Astrocyte (in vitro differentiated cells and primary cell): ENCODE data around the gene SPTLC3. TPM values are rescaled to one million over a fixed set of nuclear protein-coding genes. Genes with fewer than 3 reads are reported as not detected.

Source experiments
- DNase-seq: peaks from one replicate; pipeline ENCODE4 v3.0.0-alpha.2; 2010; ENCODE audit warnings: low read depth
- FAIRE-seq: peaks from 2 replicates; lab custom pipeline; 2011; peaks lifted over from hg19 to GRCh38; lab: Jason Lieb, UNC
- H2AFZ ChIP-seq: 2 replicates; pipeline ENCODE4 v1.6.0; 2012; ENCODE audit warnings: low read depth, low read length, inconsistent platforms
- H3K27ac ChIP-seq: 2 replicates; pipeline ENCODE4 v1.5.1; 2011; ENCODE audit warnings: low read depth, low read length, inconsistent platforms
- H3K27me3 ChIP-seq: 2 replicates; pipeline ENCODE4 v1.6.0; 2011; ENCODE audit warnings: low read length, inconsistent platforms; ENCODE audit not compliant: insufficient read depth
- H3K36me3 ChIP-seq: 2 replicates; pipeline ENCODE4 v1.5.1; 2011; ENCODE audit warnings: low read length, inconsistent platforms; ENCODE audit not compliant: insufficient read depth
- H3K4me1 ChIP-seq: 2 replicates; pipeline ENCODE4 v1.5.1; 2011; ENCODE audit warnings: low read length, inconsistent platforms; ENCODE audit not compliant: insufficient read depth
- H3K4me2 ChIP-seq: 2 replicates; pipeline ENCODE4 v1.6.0; 2012; ENCODE audit warnings: low read length, inconsistent platforms
- H3K4me3 ChIP-seq: 2 replicates; pipeline ENCODE4 v1.5.1; 2011; ENCODE audit warnings: low read depth, mild to moderate bottlenecking, low read length, inconsistent platforms; ENCODE audit not compliant: insufficient read depth
- H3K79me2 ChIP-seq: 2 replicates; pipeline ENCODE4 v1.6.0; 2012; ENCODE audit warnings: mild to moderate bottlenecking, low read length, inconsistent platforms; ENCODE audit not compliant: insufficient read depth
- H3K9ac ChIP-seq: 2 replicates; pipeline ENCODE4 v1.6.0; 2012; ENCODE audit warnings: mild to moderate bottlenecking, low read length, inconsistent platforms
- H3K9me3 ChIP-seq: 2 replicates; pipeline ENCODE4 v1.5.1; 2012; ENCODE audit warnings: low read depth, mild to moderate bottlenecking, low read length, inconsistent platforms; ENCODE audit not compliant: insufficient read depth
- H4K20me1 ChIP-seq: 2 replicates; pipeline ENCODE4 v1.6.0; 2012; ENCODE audit warnings: low read length, inconsistent platforms; ENCODE audit not compliant: insufficient read depth
- H3K27ac Mint-ChIP-seq: one replicate; pipeline ENCODE4 v1.8.0; 2021; ENCODE audit warnings: mild to moderate bottlenecking, mixed read lengths; ENCODE audit not compliant: unreplicated experiment
- H3K27me3 Mint-ChIP-seq: one replicate; pipeline ENCODE4 v1.8.0; 2021; ENCODE audit warnings: low read depth, mixed read lengths; ENCODE audit not compliant: unreplicated experiment
- H3K36me3 Mint-ChIP-seq: one replicate; pipeline ENCODE4 v1.8.0; 2021; ENCODE audit warnings: low read depth, mixed read lengths; ENCODE audit not compliant: unreplicated experiment
- H3K4me1 Mint-ChIP-seq: one replicate; pipeline ENCODE4 v1.8.0; 2021; ENCODE audit warnings: low read depth, mixed read lengths; ENCODE audit not compliant: unreplicated experiment
- H3K4me3 Mint-ChIP-seq: one replicate; pipeline ENCODE4 v1.8.0; 2021; ENCODE audit warnings: mild to moderate bottlenecking, moderate library complexity, mixed read lengths; ENCODE audit not compliant: unreplicated experiment
- H3K9me3 Mint-ChIP-seq: one replicate; pipeline ENCODE4 v1.8.0; 2021; ENCODE audit warnings: mild to moderate bottlenecking, mixed read lengths; ENCODE audit not compliant: unreplicated experiment
- EZH2 ChIP-seq: IDR thresholded peaks from 2 replicates; pipeline ENCODE4 v1.6.1; 2012; ENCODE audit warnings: mild to moderate bottlenecking, low read length, inconsistent platforms; ENCODE audit not compliant: insufficient read depth
- total RNA-seq: library from RNA; stranded (reverse); gene quantifications from 2 replicates; pipeline ENCODE4 v1.2.1, GENCODE V29; 2021
- TF ChIP-seq, protein P1 (sequence below): IDR thresholded peaks from 2 replicates; pipeline ENCODE4 v1.5.1; 2011; ENCODE audit warnings: low read depth, mild to moderate bottlenecking, inconsistent platforms, low read length, moderate library complexity; ENCODE audit not compliant: insufficient read depth

The SPTLC3 gene
- total RNA-seq, 1 donor from 2014 or later: 5.7 TPM

DNA sequence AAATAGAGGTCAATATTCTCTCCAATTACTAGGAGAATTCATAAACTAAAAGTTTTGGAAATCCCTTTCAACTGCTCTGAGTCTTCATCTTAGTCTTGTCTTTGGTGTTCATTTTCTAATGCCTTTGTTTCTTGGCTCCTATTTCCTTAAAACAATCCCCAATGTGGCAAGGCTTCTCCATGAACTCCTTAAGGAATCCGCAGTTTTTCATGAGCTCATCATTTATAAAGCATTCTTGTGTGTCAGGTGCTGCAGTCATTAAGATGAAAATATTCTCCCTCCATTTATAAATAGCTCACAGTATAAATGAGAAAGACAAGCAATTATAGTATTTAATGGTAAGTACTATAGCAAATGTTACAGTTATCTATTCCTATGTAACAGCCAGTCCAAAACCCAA is 4.6 kb downstream of the SPTLC3 start:
- H3K79me2 ChIP-seq: no peaks in the 10 kb centered on the region
- no peak overlapping the region for H3K27ac Mint-ChIP-seq
- no peaks in the 10 kb centered on the region for H3K27me3 ChIP-seq
- H3K9ac ChIP-seq: no peak overlapping the region
- H3K4me2 ChIP-seq: no peak overlapping the region
- no peak overlapping the region for H3K27ac ChIP-seq
- TF ChIP-seq, protein P1, sequence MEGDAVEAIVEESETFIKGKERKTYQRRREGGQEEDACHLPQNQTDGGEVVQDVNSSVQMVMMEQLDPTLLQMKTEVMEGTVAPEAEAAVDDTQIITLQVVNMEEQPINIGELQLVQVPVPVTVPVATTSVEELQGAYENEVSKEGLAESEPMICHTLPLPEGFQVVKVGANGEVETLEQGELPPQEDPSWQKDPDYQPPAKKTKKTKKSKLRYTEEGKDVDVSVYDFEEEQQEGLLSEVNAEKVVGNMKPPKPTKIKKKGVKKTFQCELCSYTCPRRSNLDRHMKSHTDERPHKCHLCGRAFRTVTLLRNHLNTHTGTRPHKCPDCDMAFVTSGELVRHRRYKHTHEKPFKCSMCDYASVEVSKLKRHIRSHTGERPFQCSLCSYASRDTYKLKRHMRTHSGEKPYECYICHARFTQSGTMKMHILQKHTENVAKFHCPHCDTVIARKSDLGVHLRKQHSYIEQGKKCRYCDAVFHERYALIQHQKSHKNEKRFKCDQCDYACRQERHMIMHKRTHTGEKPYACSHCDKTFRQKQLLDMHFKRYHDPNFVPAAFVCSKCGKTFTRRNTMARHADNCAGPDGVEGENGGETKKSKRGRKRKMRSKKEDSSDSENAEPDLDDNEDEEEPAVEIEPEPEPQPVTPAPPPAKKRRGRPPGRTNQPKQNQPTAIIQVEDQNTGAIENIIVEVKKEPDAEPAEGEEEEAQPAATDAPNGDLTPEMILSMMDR: no peak
- no peak for TF ChIP-seq EZH2
- H3K4me1 ChIP-seq: peaks cover 11% of the 10 kb centered on the region
- DNase-seq (peak; percentile 74), FAIRE-seq (no peak)
- no peak overlapping the region for H2AFZ ChIP-seq
- peaks cover 38% of the 10 kb centered on the region for H3K4me1 Mint-ChIP-seq
- peaks cover 4% of the 10 kb centered on the region for H3K9me3 Mint-ChIP-seq
- H3K36me3 Mint-ChIP-seq: no peaks in the 10 kb centered on the region
- H3K9me3 ChIP-seq: no peaks in the 10 kb centered on the region
- H3K36me3 ChIP-seq: no peaks in the 10 kb centered on the region
- H3K27me3 Mint-ChIP-seq: no peaks in the 10 kb centered on the region
- no peaks in the 10 kb centered on the region for H4K20me1 ChIP-seq
- no peak overlapping the region for H3K4me3 ChIP-seq
- no peak overlapping the region for H3K4me3 Mint-ChIP-seq

DNA sequence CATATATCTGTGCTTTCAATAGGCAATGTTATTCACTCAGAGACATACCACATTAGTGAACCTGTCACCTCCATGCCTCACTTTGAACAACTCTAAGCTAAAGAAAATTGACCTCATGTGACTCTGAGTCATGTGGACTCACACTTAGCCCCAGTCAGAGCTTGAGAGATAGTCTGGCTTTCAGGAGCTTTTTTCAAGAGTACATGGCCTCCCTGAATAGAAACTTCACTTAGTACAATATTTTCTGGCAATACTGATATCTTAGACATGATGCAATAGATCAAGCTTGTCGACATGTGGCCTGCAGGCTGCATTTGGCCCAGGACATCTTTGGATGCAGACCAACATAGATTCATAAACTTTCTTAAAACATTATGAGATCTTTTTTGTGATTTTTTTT is 8.5 kb downstream of the SPTLC3 start:
- H3K4me2 ChIP-seq: no peak overlapping the region

GRCh38 chr20:13017883-13018535 is 9.2 kb downstream of the SPTLC3 start:
- Histone ChIP-seq H3K36me3 (no peaks in the 10 kb centered on the region), H3K4me2 (no peak overlapping the region), H3K9ac (no peak overlapping the region), H3K4me1 (peaks cover 8% of the 10 kb centered on the region), H3K9me3 (peaks cover 10% of the 10 kb centered on the region), H3K27ac (no peak overlapping the region), H4K20me1 (no peaks in the 10 kb centered on the region), H2AFZ (no peak overlapping the region), H3K27me3 (no peaks in the 10 kb centered on the region), H3K4me3 (no peak overlapping the region), H3K79me2 (no peaks in the 10 kb centered on the region)
- H3K9me3 Mint-ChIP-seq: peaks cover 16% of the 10 kb centered on the region
- peaks cover 29% of the 10 kb centered on the region for H3K4me1 Mint-ChIP-seq
- DNase-seq (no peak), FAIRE-seq (no peak)
- no peaks in the 10 kb centered on the region for H3K36me3 Mint-ChIP-seq
- H3K4me3 Mint-ChIP-seq: no peak overlapping the region
- no peak overlapping the region for H3K27ac Mint-ChIP-seq
- TF ChIP-seq EZH2: no peak
- TF ChIP-seq, protein P1: no peak
- no peaks in the 10 kb centered on the region for H3K27me3 Mint-ChIP-seq

More for the DNA sequence above, 8.5 kb downstream of the SPTLC3 start:
- Histone ChIP-seq H3K4me1 (peaks cover 4% of the 10 kb centered on the region), H3K9ac (no peak overlapping the region), H4K20me1 (no peaks in the 10 kb centered on the region), H3K4me3 (no peak overlapping the region), H3K27me3 (no peaks in the 10 kb centered on the region), H3K79me2 (no peaks in the 10 kb centered on the region), H3K27ac (no peak overlapping the region), H3K36me3 (no peaks in the 10 kb centered on the region), H2AFZ (no peak overlapping the region), H3K9me3 (peaks cover 8% of the 10 kb centered on the region)
- Mint-ChIP-seq H3K36me3 (no peaks in the 10 kb centered on the region), H3K27ac (peak overlapping the region; percentile 77), H3K4me1 (peaks cover 26% of the 10 kb centered on the region), H3K27me3 (no peaks in the 10 kb centered on the region), H3K4me3 (no peak overlapping the region), H3K9me3 (peaks cover 13% of the 10 kb centered on the region)
- TF ChIP-seq, protein P1: no peak
- TF ChIP-seq EZH2: no peak
- FAIRE-seq: no peak
- DNase-seq: peak; percentile 47
